ENCODE data around the gene PLA2G4B. TPM values are rescaled to one million over a fixed set of nuclear protein-coding genes. Genes with fewer than 3 reads are reported as not detected.

The PLA2G4B gene
- total RNA-seq, 1 experiment from 2014 or later: 3.7 TPM

GRCh38 chr15:41850482-41851166, 12.0 kb downstream of the PLA2G4B start:
- no peak overlapping the region for H3K4me2 ChIP-seq (ENCODE audit: insufficient read depth, insufficient read length, low read length)
- no peak overlapping the region for H3T11ph ChIP-seq (ENCODE audit: low read length)
- no peaks in the 10 kb centered on the region for H3K79me1 ChIP-seq (ENCODE audit: insufficient read depth, low read depth, low read length, poor library complexity, severe bottlenecking)
- Mint-ChIP-seq H3K4me3 (no peak overlapping the region), H3K27ac (no peak overlapping the region), H3K9me3 (no peaks in the 10 kb centered on the region), H3K27me3 (ENCODE audit: low read depth) (peaks cover 3% of the 10 kb centered on the region), H3K36me3 (ENCODE audit: insufficient read depth in 1 of 3, low read depth in 3 of 3) (peaks cover 2 to 25% (median 21%) of the 10 kb centered on the region in 3 experiments; a peak in 6 of 7 replicates), H3K4me1 (peaks cover 4 to 11% of the 10 kb centered on the region in 2 experiments)
- H2BK5ac ChIP-seq (ENCODE audit: insufficient read length, low read length): no peak overlapping the region
- H2BK20ac ChIP-seq (ENCODE audit: low read depth, low read length, poor library complexity, severe bottlenecking): no peak overlapping the region
- no peak overlapping the region for H3K56ac ChIP-seq (ENCODE audit: insufficient read length, low read depth, low read length)
- no peak overlapping the region for H3K23ac ChIP-seq (ENCODE audit: insufficient read length, low read depth, low read length)
- no peak overlapping the region for H2BK120ac ChIP-seq (ENCODE audit: low read depth, low read length, poor library complexity, severe bottlenecking)
- no peak overlapping the region for H2AK5ac ChIP-seq (ENCODE audit: insufficient read length, low read length)
- H3K23me2 ChIP-seq (ENCODE audit: insufficient read length, low read depth, low read length, poor library complexity, severe bottlenecking): peaks cover 3% of the 10 kb centered on the region
- H4K8ac ChIP-seq (replicated peaks; ENCODE audit: insufficient read length, low read depth, low read length): no peak overlapping the region
- H3K4ac ChIP-seq (ENCODE audit: low read depth, low read length): no peak overlapping the region
- no peak for DNase-seq
- no peak overlapping the region for H4K91ac ChIP-seq (ENCODE audit: insufficient read length, low read depth, low read length)
- no peak overlapping the region for H3K18ac ChIP-seq (ENCODE audit: insufficient read length, low read depth, low read length)
- H2AFZ ChIP-seq (ENCODE audit: low read length): no peak overlapping the region
- WGBS (ENCODE audit: extremely low coverage, insufficient read length, low lambda C conversion rate): no CpG with 5 or more reads among the region's 16 CpGs
- no peak overlapping the region for H4K5ac ChIP-seq (ENCODE audit: insufficient read length, low read depth, low read length)
- no peaks in the 10 kb centered on the region for H3K4me1 ChIP-seq (ENCODE audit: insufficient read depth, low read length)
- H2BK12ac ChIP-seq (ENCODE audit: insufficient read length, low read depth, low read length): no peak overlapping the region
- no peak overlapping the region for H3K9ac ChIP-seq (ENCODE audit: extremely low read depth, insufficient read length, low read length)
- no peaks in the 10 kb centered on the region for H4K20me1 ChIP-seq (ENCODE audit: control insufficient read depth, insufficient read depth, insufficient read length)
- no peaks in the 10 kb centered on the region for H3K27me3 ChIP-seq (ENCODE audit: insufficient read depth, low read length)
- no peaks in the 10 kb centered on the region for H3K9me3 ChIP-seq (ENCODE audit: control insufficient read depth, low read depth, low read length)
- no peak for TF ChIP-seq CTCF (conservative IDR thresholded peaks at IDR 0.05)
- H3K14ac ChIP-seq (ENCODE audit: insufficient read depth, low read length): no peak overlapping the region; the same call in 1 of the 2 replicates
- H3K79me2 ChIP-seq (ENCODE audit: insufficient read depth, low read length): no peaks in the 10 kb centered on the region
- H3K27ac ChIP-seq (ENCODE audit: insufficient read length, low read depth, low read length): no peak overlapping the region
- H2BK15ac ChIP-seq (ENCODE audit: low read depth, low read length): no peak overlapping the region
